GM21390 (cell line): ENCODE results near the gene EPN3.

Experiments used
- ATAC-seq: cut with Tn5 transposase; IDR thresholded peaks from one replicate; pipeline ENCODE4 v1.9.1; 2021; ENCODE audit not compliant: unreplicated experiment

Gene EPN3

GRCh38 chr17:50532452-50533024 lies at the start of gene EPN3:
TSS of gene EPN3 (plus strand) at chr17:50532735. CDS start at chr17:50536557, 3,822 bp downstream.
- no peak for ATAC-seq

DNA sequence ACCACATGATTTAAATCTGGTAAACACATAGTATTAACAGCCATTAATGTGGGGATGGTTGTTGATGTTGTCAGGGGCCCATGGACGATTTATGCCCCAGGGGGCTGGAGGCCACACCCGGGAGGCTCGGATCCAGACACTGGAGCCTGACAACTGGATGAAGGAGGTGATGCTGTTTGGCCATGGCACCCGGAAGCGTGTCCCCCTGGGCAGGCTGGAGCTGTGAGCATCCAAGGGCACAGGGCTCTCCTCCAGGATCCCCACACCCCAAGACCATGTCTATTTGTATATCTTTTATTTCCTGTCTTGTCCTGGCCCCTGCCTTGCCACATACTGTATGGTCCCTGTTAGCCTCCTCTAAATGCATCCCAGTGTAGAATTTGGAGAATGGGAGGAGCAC lies 49.3 kb upstream of the EPN3 start:
- ATAC-seq, result no peak

DNA sequence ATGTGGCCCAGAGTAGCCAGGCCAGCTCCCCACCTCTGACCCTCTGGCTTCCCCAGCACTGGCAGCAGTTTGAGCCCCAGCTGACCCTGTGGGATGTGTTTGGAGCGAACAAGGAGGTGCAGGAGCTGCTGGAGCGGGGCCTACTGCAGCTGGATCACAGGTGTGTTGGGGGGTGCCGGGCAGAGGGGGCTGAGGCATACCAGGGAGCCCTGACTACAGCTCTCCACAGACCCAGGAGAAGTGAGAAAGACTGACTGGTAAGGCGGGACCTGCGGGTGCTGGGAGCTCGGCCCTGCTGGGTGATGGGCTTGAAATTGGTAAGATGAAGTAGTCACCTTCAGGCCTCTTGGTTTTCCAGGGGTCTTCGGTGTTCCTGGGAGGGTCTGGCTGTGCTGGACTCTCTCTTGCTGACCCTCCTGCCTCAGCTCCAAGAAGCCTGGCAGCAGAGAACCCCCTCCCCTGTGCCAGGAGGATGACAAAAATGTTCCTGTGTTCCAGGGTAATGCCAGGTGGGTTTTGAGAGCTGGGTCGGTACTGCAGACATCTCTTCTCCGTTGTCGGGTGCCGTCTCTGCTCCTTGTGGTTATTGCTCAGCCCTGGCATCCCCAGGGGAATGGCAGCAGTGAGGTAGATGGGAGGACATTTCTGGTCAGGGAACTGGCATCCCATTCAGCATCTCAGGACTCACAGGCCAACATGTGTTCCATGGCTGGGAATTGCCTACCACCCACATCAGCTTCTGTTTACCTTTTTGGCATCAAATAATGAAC lies 48.0 kb upstream of the EPN3 start:
- ATAC-seq, result no peak

- no peak for ATAC-seq
These were observed 45.1 kb upstream of the EPN3 start for GRCh38 chr17:50487213-50488096.

- no peak for ATAC-seq
These were observed 43.7 kb upstream of the EPN3 start for GRCh38 chr17:50488880-50489279.

- no peak for ATAC-seq
These were observed 41.0 kb upstream of the EPN3 start for GRCh38 chr17:50491505-50491904.

DNA sequence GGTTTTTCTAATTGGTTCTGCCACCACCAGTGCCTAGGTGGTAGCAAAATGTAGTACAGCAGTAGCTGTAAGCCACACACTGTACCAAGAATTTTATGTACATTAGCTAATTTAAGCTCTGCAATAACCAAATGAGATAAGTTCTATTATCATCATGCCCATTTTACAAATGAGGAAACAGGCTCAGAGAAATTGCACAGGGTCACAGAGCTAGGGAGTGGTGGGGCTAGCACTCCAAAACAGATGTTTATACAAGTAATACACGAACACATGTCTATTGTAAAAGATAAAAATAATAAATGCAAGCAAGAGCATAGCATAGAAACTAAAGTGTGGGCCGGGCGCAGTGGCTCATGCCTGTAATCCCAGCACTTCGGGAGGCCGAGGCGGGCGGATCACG lies 40.3 kb upstream of the EPN3 start:
- no peak for ATAC-seq

GRCh38 chr17:50493744-50494143 lies 38.8 kb upstream of the EPN3 start:
- ATAC-seq, result no peak

DNA sequence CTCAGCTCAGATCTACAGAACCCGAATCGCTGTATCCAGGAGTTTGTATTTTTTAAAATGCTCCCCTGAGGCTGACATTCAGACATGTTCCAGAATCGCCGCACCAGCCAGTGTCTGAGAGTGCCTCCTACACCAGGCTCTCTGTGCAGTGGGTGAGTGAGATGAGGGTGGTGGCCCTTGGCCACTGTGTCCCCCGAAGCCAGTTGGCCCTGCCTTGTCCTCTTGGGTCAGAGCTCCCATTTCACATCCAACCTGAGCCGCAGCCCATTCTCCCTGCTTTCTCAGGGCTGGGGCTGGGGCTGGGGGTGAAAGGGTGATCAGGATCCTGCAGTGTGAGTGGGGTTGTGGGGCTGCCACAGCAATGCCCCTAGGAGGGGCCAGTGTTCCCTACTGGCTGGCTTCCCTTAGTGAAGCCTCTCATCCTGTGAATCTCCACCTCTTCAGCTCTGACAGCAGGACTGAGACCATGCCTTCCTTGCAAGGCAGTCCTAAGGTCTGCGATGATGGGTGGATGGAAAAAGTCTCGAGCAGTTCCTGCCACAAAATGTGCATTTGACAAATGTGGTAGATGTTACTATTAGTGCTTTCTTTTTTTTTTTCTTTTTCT lies 37.2 kb upstream of the EPN3 start:
- no peak for ATAC-seq

- no peak for ATAC-seq
These were observed 36.6 kb upstream of the EPN3 start for GRCh38 chr17:50495918-50496317.

- ATAC-seq, result no peak
These were observed 34.3 kb upstream of the EPN3 start for GRCh38 chr17:50498021-50498874.

DNA sequence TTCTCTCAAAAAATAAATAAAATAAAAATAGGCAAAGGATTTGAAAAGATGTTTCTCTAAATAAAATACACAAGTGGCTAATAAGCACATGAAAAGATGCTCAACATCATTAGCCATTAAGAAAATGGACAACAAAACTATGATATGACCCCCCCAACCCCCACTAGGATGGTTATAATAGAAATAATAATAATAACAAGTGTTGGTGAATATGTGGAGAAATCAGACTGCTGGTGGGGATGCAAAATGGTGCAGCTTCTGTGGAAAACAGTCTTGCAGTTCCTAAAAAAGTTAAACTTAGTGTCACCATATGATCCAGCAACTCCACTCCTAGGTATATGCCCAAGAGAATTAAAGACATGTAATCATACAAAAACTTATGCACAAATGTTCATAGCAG lies 33.3 kb upstream of the EPN3 start:
- ATAC-seq, result no peak

- no peak for ATAC-seq
These were observed 32.8 kb upstream of the EPN3 start for GRCh38 chr17:50499721-50500120.

- no peak for ATAC-seq
These were observed 31.5 kb upstream of the EPN3 start for GRCh38 chr17:50501054-50501453.

DNA sequence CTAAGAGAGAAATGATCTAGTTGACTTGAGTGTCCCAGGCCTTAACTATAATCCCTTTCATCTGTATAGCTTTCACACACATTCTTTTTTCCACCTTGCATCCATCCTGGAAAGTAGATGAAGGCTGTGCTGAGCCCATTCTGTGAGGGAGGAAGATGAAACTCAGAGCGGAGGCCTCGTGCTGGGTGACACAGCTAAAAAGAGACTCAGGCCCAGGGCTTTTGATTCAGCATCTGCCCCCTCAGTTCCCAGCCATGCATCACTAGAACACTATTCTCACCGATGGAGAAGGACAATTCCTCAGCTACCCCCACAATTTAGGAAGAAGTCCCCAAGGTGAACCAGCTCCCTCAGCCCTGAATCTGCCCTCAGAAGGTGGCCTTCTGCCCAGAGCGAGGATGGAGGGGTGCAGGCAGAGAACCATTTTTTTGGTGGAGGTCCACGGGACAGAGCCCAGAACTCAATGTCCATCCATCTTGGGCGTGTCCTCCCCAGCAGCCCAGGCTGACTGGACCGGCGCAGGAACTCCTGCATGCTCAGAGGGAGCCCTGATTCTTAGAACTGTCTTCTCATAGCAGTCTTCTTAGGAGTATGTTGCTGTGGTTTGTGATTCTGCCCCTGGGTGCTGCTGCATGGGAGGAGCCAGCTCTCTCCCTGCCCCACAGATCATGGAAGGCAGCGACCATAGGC lies 30.1 kb upstream of the EPN3 start:
- ATAC-seq, result no peak

DNA sequence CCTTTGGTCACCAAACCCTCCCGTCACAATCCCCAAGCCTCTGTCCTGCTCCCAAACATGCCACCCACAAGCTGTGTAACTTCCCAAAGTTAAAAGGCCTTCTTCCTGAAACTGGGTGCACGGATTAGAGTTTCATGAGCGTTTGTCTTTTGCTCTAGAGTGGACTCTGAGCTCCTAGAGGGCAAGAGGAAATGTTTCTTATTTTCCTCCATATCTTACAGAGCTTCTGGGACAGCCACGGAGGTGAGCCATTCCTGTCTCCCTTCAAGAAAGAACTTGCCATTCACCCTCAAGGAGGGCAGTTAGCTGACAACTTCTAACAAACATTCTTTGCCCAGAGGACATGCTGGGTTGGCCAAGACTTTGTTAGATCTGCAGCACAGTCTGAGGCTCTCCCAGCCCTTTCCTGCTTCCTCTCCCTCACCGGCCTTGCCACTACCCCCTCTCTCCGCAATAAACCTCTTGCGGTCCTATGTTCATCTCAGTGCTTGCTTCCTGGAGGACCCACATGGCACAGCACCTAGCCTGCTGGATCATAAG lies 26.9 kb upstream of the EPN3 start:
- ATAC-seq, result no peak

- no peak for ATAC-seq
These were observed 26.2 kb upstream of the EPN3 start for GRCh38 chr17:50506298-50506697.

DNA sequence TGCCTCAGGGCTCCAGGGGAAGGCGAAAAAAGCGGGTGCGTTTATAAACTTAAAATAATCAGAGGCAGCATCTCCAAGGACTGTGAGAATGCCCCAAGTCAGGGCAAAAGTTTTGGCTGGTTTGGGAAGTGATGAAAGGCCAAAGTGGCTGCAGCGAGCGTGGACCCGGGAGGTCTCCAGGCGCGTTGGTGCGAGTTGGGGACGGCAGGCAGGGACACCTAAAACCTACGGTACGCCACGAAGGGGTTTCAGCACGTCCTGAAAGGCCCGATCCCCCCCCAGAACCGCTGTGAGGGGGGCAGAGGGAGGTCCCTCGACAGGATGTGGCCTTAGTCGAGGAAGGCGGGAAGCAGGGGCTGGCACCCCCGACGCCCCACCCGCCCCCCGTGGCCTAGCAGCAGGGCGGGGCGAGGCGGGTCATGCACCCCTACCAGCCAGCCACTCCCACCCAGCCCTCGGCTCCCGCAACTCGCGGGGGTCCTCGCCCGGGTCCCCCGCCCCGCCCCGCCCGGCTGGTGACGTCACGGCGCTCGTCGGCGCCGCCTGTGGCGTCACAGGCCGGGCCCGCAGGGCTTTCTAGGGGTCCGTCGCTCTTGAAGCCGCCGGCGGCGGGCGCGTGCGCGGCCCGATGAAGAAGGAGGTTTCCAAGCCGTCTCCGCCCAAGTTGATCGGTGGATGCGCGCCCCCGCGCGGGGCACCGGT lies 24.5 kb upstream of the EPN3 start, which contains the start of gene MYCBPAP:
TSS of gene MYCBPAP (plus strand) at position 569 of the 702 bp plus-strand sequence. CDS start 236 bp downstream, outside the sequence.
- no peak for ATAC-seq
